Measurements from ENCODE around the gene ARSG. TPM values are rescaled to one million over a fixed set of nuclear protein-coding genes. Genes with fewer than 3 reads are reported as not detected.

The ARSG gene
- total and polyA plus RNA-seq, 2 experiments from 2014 or later, result 1.7 to 5.1 TPM

DNA sequence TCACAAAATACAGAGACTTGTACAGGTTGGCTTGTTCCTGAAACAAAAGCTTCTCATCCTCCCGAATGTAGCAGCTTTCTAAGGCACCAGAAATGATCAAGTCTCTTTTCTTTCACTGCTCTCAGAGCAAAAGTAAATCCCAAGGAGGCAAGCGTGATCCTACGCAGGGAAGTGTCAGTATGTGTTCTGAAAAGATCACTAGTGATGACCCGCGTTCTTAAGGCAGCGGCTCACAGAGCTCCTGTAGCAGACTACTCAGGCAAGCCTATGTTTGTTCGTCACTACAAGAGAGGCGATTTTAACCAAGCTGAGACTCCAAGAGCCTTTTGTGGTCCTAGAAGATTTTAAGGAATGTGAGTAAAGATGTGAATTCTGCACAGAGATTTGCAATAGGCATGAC is 131.5 kb downstream of the ARSG start:
- Mint-ChIP-seq H3K27ac (0 out of 2 replicates have a peak overlapping the region, but pooled peaks have one; percentile 2), H3K4me1 (peaks cover 27% of the 10 kb centered on the region)
- no peaks in the 10 kb centered on the region for H3K27me3 ChIP-seq (ENCODE audit: insufficient read depth)

DNA sequence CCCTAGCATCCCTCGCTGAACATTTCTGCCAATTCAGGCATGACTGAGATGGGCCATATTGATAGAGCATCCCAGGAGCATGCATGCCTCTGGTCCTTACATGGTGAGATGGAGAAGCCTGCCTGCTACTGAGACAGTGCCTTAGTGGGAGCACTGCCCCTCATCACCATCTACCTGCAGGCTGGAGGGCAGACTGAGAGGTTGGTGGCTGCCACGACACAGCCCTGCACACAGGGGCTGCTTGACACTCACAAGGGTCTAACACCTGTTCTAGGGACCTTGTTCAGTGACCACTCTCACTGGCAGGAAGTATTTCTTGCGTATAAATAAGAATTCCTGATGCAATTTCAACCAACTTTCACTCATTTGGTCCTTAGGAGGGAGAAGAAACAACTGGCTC is 132.0 kb downstream of the ARSG start:
- Histone ChIP-seq H3K4me1 (ENCODE audit: insufficient read depth) (peaks cover 26% of the 10 kb centered on the region), H3K79me2 (replicated peaks; ENCODE audit: insufficient read depth) (no peaks in the 10 kb centered on the region), H3K4me2 (no peak overlapping the region), H4K20me1 (replicated peaks; ENCODE audit: insufficient read depth) (no peaks in the 10 kb centered on the region), H3K9me2 (ENCODE audit: insufficient read depth) (no peaks in the 10 kb centered on the region), H3K4me3 (no peak overlapping the region), H3K36me3 (ENCODE audit: insufficient read depth) (no peaks in the 10 kb centered on the region), H3F3A (replicated peaks; ENCODE audit: low read depth) (no peaks in the 10 kb centered on the region), H3K27me3 (ENCODE audit: insufficient read depth) (no peaks in the 10 kb centered on the region), H2AFZ (no peak overlapping the region), H3K27ac (ENCODE audit: low read depth) (no peak overlapping the region)
- H3K27me3 Mint-ChIP-seq (ENCODE audit: insufficient read depth, low read depth, poor library complexity), result peaks cover 8% of the 10 kb centered on the region
- peaks cover 27% of the 10 kb centered on the region for H3K4me1 Mint-ChIP-seq
- no peak overlapping the region for H3K27ac Mint-ChIP-seq
- peaks cover 15% of the 10 kb centered on the region; the same call in 2 of the 3 replicates for H3K9me3 Mint-ChIP-seq
- H3K4me3 Mint-ChIP-seq, result no peak overlapping the region
- ATAC-seq (no peak), DNase-seq (ENCODE audit: low spot score) (no peak)
- TF ChIP-seq ZNF114 (CRISPR knock-in tag; IDR thresholded peaks at IDR 0.05) (no peak), EZH2phosphoT487 (IDR thresholded peaks at IDR 0.05; ENCODE audit: unreplicated experiment) (no peak), JUNB (IDR thresholded peaks at IDR 0.05; ENCODE audit: unreplicated experiment) (no peak), NANOG (IDR thresholded peaks at IDR 0.05; ENCODE audit: borderline replicate concordance) (no peak), ZNF331 (CRISPR knock-in tag; IDR thresholded peaks at IDR 0.05; ENCODE audit: low read depth) (no peak), STAT1 (IDR thresholded peaks at IDR 0.05; ENCODE audit: unreplicated experiment) (no peak), EZH2 (IDR thresholded peaks at IDR 0.05; ENCODE audit: low read depth, unreplicated experiment) (no peak)
- TF ChIP-seq, protein P1, sequence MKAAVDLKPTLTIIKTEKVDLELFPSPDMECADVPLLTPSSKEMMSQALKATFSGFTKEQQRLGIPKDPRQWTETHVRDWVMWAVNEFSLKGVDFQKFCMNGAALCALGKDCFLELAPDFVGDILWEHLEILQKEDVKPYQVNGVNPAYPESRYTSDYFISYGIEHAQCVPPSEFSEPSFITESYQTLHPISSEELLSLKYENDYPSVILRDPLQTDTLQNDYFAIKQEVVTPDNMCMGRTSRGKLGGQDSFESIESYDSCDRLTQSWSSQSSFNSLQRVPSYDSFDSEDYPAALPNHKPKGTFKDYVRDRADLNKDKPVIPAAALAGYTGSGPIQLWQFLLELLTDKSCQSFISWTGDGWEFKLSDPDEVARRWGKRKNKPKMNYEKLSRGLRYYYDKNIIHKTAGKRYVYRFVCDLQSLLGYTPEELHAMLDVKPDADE (IDR thresholded peaks at IDR 0.05), result no peak
- peaks cover 39% of the 10 kb centered on the region for H3K36me3 Mint-ChIP-seq (ENCODE audit: low read depth)

More for the DNA sequence above, 131.5 kb downstream of the ARSG start:
- Histone ChIP-seq H3K4me2 (no peak overlapping the region), H3K4me3 (no peak overlapping the region), H3K4me1 (ENCODE audit: insufficient read depth) (peaks cover 28% of the 10 kb centered on the region), H3K79me2 (replicated peaks; ENCODE audit: insufficient read depth) (no peaks in the 10 kb centered on the region), H3K27ac (ENCODE audit: low read depth) (no peak overlapping the region), H3K36me3 (ENCODE audit: insufficient read depth) (no peaks in the 10 kb centered on the region), H3F3A (replicated peaks; ENCODE audit: low read depth) (no peaks in the 10 kb centered on the region), H4K20me1 (replicated peaks; ENCODE audit: insufficient read depth) (no peaks in the 10 kb centered on the region), H3K9me2 (ENCODE audit: insufficient read depth) (no peaks in the 10 kb centered on the region), H2AFZ (no peak overlapping the region)
- Mint-ChIP-seq H3K36me3 (ENCODE audit: low read depth) (peaks cover 42% of the 10 kb centered on the region), H3K27me3 (ENCODE audit: insufficient read depth, low read depth, poor library complexity) (peaks cover 8% of the 10 kb centered on the region), H3K9me3 (peaks cover 18% of the 10 kb centered on the region), H3K4me3 (no peak overlapping the region)
- no peak for ATAC-seq
- TF ChIP-seq, protein P2, sequence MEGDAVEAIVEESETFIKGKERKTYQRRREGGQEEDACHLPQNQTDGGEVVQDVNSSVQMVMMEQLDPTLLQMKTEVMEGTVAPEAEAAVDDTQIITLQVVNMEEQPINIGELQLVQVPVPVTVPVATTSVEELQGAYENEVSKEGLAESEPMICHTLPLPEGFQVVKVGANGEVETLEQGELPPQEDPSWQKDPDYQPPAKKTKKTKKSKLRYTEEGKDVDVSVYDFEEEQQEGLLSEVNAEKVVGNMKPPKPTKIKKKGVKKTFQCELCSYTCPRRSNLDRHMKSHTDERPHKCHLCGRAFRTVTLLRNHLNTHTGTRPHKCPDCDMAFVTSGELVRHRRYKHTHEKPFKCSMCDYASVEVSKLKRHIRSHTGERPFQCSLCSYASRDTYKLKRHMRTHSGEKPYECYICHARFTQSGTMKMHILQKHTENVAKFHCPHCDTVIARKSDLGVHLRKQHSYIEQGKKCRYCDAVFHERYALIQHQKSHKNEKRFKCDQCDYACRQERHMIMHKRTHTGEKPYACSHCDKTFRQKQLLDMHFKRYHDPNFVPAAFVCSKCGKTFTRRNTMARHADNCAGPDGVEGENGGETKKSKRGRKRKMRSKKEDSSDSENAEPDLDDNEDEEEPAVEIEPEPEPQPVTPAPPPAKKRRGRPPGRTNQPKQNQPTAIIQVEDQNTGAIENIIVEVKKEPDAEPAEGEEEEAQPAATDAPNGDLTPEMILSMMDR (conservative IDR thresholded peaks at IDR 0.05; ENCODE audit: low read depth in 2 of 2), result no peak
- TF ChIP-seq CREB1 (CRISPR knock-in tag; IDR thresholded peaks at IDR 0.05; ENCODE audit: low read depth), result no peak
- no peak for DNase-seq (ENCODE audit: low spot score)
